Motor neuron (in vitro differentiated cells): ENCODE measurements around the gene GPR63. TPM values are rescaled to one million over a fixed set of nuclear protein-coding genes. Genes with fewer than 3 reads are reported as not detected.

Experiments
- ATAC-seq, 8 experiments: fragments of 200-7000 bp; cut with Tn5 transposase; replicated peaks in 6 of 8; 2 replicates each; pipeline ENCODE4 v1.8.0; 2021; ENCODE audit warnings: mild to moderate bottlenecking in 8 of 8, moderate library complexity in 8 of 8
- H3K27ac ChIP-seq, 2 donors: fragments of 250-450 bp; sonication (Bioruptor Pico); 2 replicates each; pipeline ENCODE4 v1.9.0; 2021; ENCODE audit warnings: antibody characterized with exemption in 2 of 2, mild to moderate bottlenecking in 2 of 2, moderate library complexity in 1 of 2
- H3K4me1 ChIP-seq, 2 donors: fragments of 250-450 bp; sonication (Bioruptor Pico); replicated peaks in 1 of 2; 2 replicates each; pipeline ENCODE4 v1.6.1; 2021; ENCODE audit warnings: antibody characterized with exemption in 2 of 2, mild to moderate bottlenecking in 2 of 2, moderate library complexity in 1 of 2
- H3K4me3 ChIP-seq, 5 donors: fragments of 250-450 bp; sonication (Bioruptor Pico); 2 replicates each; pipeline ENCODE4 v1.9.0; 2021; ENCODE audit warnings: antibody characterized with exemption in 5 of 5, mild to moderate bottlenecking in 5 of 5, moderate library complexity in 4 of 5
- WGBS, 10 experiments: fragments of 450-650 bp; shearing (Covaris generic); methylation state at CpG; one replicate each; pipeline ENCODE4 v1.0.0; 2022; 5-methylcytosine and 5-hydroxymethylcytosine counted together
- in situ Hi-C, 9 experiments: fragments of 400-800 bp; cut with MboI; loops; one replicate each; pipeline ENCODE4 v1.15.0; 2021; ENCODE audit warnings: low sequenced_read_pairs in 9 of 9, low pct_unique_long_range_greater_than_20kb in 2 of 9; ENCODE audit not compliant: unreplicated experiment in 9 of 9
- total RNA-seq, 8 experiments: library from RNA; unstranded; fragments of 300-600 nt; gene quantifications; 2 replicates each; pipeline versions ENCODE4 v1.2.3 to v1.2.4, GENCODE V29; 2022

GPR63 gene
- total RNA-seq, 8 experiments from 2014 or later: 0.31 to 5.6 (median 3.0) TPM

DNA sequence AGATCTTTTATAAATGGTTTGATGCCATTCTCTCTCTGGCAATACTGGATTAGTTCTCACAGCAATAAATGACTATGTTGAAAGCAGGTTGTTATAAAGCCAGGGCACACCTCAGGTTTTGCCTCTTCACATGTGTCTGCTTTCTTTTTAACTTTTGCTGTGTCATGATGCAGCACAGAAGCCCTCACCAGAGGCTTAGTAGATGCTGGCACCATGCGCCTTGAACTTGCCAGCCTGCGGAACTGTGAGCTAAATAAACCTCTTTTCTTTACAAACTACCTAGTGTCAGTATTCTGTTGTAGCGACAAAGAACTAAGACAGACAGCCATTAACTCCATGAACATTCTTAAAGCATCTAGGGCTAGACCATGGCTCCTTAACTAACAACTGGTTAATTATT lies 15.3 kb upstream of the GPR63 start:
- H3K4me3 ChIP-seq: no peak overlapping the region
- H3K27ac ChIP-seq: no peak overlapping the region
- no peak for ATAC-seq
- 0 to 100% (median 85%) methylated on average over 1 to 3 of the region's 3 CpGs; no CpG with 5 or more reads in 4 of the 10 experiments for WGBS, 10 experiments
- in situ Hi-C loops: no loop called here
- no peaks in the 10 kb centered on the region for H3K4me1 ChIP-seq

DNA sequence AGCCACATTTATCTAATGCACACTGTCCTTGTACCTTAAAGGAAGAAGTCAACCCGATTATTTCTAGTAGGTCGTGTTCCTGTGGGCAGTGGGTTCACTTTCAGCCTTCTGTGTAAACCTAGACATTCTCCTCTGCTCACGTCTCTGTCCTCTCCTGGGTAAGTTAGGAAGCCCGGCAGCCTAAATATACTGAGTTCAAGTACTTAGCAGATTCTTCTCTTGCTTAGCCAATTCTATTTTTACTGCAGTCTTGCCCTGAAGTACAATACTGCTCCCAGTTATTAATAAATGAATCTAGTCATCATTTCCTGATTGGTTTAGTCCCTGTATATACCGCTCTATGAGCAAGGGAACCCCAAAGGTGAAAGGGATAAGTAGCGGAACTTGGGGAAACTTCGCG lies 14.6 kb upstream of the GPR63 start:
- WGBS, 10 experiments: 61 to 96% (median 77%) methylated on average over 3 to 8 of the region's 8 CpGs; no CpG with 5 or more reads in 2 of the 10 experiments
- Histone ChIP-seq H3K27ac (no peak overlapping the region), H3K4me1 (no peaks in the 10 kb centered on the region), H3K4me3 (no peak overlapping the region)
- in situ Hi-C loops: no loop called here
- no peak for ATAC-seq

DNA sequence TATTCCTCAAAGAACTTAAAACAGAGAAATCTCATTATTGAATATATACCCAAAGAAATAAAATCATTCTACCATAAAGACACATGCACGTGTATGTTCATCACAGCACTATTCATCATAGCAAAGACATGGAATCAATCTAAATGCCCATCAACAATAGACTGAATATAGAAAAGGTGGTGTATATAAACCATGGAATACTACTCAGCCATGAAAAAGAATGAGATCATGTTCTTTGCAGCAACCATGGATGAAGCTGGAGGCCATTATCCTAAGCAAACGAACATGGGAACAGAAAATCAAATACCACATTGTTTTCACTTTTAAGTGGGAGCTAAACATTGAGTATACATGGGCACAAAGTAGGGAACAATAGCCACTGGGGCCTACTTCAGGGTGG lies 12.3 kb upstream of the GPR63 start:
- WGBS, 10 experiments: 0 to 100% (median 58%) methylated on average over 1 to 2 of the region's 2 CpGs
- H3K27ac ChIP-seq: no peak overlapping the region
- H3K4me3 ChIP-seq: no peak overlapping the region
- H3K4me1 ChIP-seq: no peaks in the 10 kb centered on the region
- in situ Hi-C loops: no loop called here
- no peak for ATAC-seq

DNA sequence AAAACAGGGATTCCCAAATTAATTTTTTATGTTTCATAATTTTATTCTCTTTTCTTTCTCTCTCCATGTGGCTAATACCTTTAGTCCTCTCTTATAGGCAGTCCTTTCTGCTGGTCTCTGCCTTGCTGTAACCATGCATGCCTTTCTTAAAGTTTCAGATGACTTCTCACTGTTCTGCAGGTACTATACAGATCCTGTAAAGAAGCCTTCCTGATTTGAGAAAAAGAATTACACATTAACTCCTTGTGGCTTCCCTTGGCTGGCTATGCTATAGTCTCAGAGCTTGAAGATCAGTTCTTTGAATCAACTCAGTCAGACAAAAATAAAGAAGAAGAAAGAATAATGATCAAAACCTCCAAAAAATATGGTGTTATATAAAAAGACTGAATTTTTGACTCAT lies 7.3 kb upstream of the GPR63 start:
- ATAC-seq: no peak
- no peak overlapping the region for H3K4me3 ChIP-seq
- in situ Hi-C loops: no loop called here
- no peak overlapping the region for H3K27ac ChIP-seq
- no peaks in the 10 kb centered on the region for H3K4me1 ChIP-seq

DNA sequence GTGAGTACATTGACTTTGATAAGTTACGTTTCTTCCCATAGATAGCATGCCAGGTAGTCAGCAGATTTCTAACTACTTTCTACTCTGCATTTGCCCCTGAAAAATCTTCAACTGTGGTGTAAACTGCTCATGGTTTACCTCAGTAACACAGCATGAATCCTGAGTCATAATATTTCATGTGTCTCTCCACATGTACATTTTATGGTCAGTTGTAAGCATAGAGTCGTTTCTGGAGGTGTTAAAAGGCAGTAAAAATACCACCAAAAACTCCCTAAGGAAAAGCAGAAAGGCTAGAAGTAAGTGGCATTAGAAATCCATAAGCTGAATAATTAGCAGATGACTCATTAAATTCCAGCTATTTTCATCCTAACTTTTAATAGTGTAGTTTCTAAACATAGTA lies 4.1 kb upstream of the GPR63 start:
- in situ Hi-C loops: no loop called here
- WGBS, 10 experiments: 0 to 80% (median 45%) methylated on average over 1 to 2 of the region's 2 CpGs
- no peak overlapping the region for H3K4me3 ChIP-seq

DNA sequence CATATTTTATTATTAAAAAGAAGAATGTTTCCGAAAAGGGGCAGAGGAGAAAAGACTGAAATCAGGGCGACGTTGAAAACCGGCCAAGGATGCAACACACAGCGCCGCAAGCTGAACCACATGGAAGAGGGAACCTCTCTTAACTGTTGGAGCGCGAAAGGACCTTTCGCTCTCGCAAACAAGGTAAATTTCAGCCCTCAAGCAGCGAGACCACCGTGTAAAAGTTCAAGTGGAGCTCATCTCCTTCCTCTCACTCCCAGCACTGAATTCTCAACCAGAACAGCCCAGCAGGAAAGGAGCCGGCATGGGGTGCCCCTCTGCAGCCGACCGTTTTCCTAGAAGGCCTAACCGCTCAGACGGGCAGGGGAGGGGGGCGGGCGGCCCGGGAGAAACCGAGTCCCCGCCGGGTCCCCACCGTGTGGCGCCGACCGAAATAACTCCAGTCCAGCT lies 621 bp downstream of the GPR63 start:
- peaks cover 0 to 4% of the 10 kb centered on the region in 2 donors for H3K4me1 ChIP-seq
- peak; percentile 4 to 69 (median 53) for ATAC-seq
- in situ Hi-C loops: no loop called here
- H3K27ac ChIP-seq: no peak overlapping the region
- whole genome bisulfite sequencing, 10 experiments: 0 to 7% (median 0%) methylated on average over 1 to 12 of the region's 27 CpGs
- peak overlapping the region; percentile 56 to 83 (median 74) for H3K4me3 ChIP-seq

More for the DNA sequence above, 4.1 kb upstream of the GPR63 start:
- ATAC-seq: no peak
- no peak overlapping the region for H3K27ac ChIP-seq
- no peaks in the 10 kb centered on the region for H3K4me1 ChIP-seq

DNA sequence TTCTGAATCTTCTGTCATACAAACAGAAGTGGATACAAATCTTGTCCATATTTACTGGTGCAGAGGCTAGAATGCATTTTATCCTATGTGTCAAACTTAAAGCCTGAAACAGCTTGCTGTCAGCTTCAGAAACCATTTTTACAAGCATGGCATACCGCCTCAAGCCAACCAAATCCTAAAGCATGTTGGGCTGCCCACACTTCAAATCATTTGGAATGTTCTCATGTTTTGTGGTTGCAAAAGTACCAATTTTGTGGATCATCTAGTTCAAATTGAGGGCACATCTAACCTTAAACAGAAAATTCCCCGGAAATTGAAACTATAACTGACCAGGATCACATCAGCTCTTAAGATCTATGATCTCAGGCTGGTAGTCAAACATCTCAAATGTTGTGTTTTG lies 3.2 kb downstream of the GPR63 start:
- in situ Hi-C loops: no loop called here
- H3K4me3 ChIP-seq: no peak overlapping the region

DNA sequence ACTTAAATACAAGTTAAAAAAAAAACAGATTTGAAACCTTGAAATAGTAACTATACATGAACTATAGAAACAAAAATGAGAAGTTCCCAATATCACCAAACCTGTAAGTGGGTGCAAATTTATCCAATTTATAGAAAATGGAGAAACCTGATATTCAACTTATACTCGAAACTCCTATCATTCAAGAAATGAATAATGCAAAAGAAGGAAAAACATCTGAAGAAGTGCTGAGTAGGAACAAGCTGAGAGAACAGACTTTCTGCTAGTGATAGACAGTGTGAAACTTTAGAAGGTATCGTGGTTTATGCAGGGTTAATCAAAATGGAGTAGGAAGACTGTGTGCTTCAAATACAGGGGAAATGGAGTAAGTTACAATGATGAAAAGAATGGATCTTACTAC lies 4.5 kb downstream of the GPR63 start:
- H3K4me3 ChIP-seq: no peak overlapping the region
- peaks cover 0 to 4% of the 10 kb centered on the region in 2 donors for H3K4me1 ChIP-seq
- no peak for ATAC-seq
- no peak overlapping the region for H3K27ac ChIP-seq
- 66 to 100% (median 96%) methylated on average over 2 of the region's 2 CpGs for WGBS, 10 experiments
- in situ Hi-C loops: no loop called here

More for the DNA sequence above, 3.2 kb downstream of the GPR63 start:
- Histone ChIP-seq H3K27ac (no peak overlapping the region), H3K4me1 (peaks cover 0 to 4% of the 10 kb centered on the region in 2 donors)
- 44 to 100% (median 90%) methylated on average over 1 to 2 of the region's 2 CpGs; no CpG with 5 or more reads in 2 of the 10 experiments for WGBS, 10 experiments
- ATAC-seq: no peak

DNA sequence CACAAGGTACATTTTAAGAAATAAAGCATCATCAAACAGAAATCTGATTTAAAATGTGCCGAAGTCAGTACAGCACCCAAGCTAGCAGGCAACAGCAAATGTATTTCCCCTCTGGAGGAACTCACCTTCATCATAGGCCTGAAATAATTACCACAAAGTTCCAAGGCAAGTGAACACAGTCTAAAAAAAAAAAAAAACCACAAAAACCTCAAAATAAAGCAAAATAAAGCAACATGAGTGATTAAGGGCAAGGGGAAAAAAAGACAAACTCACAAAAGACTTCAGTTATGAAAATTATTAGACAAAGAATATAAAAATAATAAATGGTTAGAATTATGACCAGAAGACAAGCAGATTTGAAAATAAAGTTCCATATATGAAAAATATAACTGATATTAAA lies 10.4 kb downstream of the GPR63 start:
- Histone ChIP-seq H3K4me3 (no peak overlapping the region), H3K4me1 (no peaks in the 10 kb centered on the region), H3K27ac (no peak overlapping the region)
- no peak for ATAC-seq
- in situ Hi-C loops: no loop called here
- 71 to 100% (median 100%) methylated on average over 1 of the region's 1 CpG; no CpG with 5 or more reads in 1 of the 10 experiments for WGBS, 10 experiments

DNA sequence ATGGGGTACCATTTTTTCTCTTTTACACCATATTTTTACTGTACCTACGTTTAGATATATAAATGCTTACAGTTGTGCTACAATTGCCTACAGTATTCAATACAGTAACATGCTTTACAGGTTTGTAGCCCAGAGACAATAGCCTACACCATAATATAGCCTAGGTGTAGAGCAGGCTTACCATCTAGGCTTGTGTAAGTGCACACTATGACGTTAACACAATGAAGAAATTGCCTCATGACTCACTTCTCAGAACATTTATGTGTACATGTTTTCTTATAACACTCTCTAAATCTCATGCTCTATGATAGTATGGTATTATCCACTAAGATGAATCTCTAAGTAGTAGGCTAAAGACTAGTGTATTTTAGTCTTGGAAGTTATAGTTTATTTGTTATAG lies 13.5 kb downstream of the GPR63 start:
- H3K4me3 ChIP-seq: no peak overlapping the region
- no peak for ATAC-seq
- H3K4me1 ChIP-seq: no peaks in the 10 kb centered on the region
- in situ Hi-C loops: no loop called here
- 0 to 100% (median 53%) methylated on average over 1 to 2 of the region's 2 CpGs; no CpG with 5 or more reads in 3 of the 10 experiments for WGBS, 10 experiments
- H3K27ac ChIP-seq: no peak overlapping the region

DNA sequence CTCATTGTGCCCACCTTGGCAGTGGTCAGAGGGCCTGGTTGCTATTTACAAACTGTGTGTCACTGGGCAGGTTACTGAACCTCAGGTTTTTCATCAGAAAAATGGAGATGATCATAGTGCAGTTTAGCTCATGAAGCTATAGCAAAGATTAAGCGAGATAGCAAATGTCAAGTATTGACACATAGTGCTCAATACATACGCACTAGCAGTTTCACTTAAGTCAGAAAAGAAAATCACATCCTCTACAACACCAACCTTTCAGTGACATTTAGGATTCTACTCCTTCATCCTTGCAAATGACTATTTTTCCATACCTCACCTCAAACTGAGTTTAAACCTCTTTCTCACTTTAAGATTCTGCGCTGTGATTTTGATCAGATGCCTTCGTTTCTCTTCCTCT lies 16.2 kb downstream of the GPR63 start:
- in situ Hi-C loops: no loop called here
- ATAC-seq: no peak
- Histone ChIP-seq H3K4me3 (no peak overlapping the region), H3K27ac (no peak overlapping the region), H3K4me1 (no peaks in the 10 kb centered on the region)
- 75 to 100% (median 93%) methylated on average over 2 to 4 of the region's 4 CpGs for WGBS, 10 experiments

DNA sequence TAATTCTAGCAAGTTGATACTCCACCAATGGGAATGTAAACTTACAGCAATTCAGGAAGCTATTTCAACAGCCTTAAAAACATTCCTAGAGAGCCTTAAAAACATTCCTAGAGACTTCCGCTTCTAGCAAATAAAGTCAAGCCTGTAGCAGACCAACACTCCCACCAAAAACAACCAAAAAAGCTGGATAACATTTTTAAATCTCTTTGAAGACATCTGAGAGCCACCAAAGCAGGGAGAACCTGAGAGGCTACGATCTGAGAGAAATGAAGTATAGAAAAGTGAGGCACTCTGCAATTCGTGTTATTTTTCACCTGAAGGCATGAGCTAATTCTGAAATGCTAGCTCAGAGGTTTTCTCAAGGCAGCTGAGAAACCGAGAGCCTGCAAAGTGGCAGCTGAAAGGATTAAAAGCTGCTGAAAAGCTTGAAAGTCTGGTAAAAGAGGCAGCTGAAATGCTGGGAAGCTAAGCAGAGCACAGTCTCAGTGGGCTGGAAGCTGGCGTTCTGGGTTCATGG lies 20.9 kb downstream of the GPR63 start:
- in situ Hi-C loops: no loop called here
- Histone ChIP-seq H3K4me1 (peaks cover 0 to 4% of the 10 kb centered on the region in 2 donors), H3K4me3 (peak overlapping the region in 2 of 5 donors; percentile 2 to 10), H3K27ac (no peak overlapping the region)
- 25 to 100% (median 44%) methylated on average over 1 to 5 of the region's 5 CpGs; no CpG with 5 or more reads in 1 of the 10 experiments for WGBS, 10 experiments
- peak in 5 of 8 experiments; percentile 20 to 50 (median 37) for ATAC-seq

DNA sequence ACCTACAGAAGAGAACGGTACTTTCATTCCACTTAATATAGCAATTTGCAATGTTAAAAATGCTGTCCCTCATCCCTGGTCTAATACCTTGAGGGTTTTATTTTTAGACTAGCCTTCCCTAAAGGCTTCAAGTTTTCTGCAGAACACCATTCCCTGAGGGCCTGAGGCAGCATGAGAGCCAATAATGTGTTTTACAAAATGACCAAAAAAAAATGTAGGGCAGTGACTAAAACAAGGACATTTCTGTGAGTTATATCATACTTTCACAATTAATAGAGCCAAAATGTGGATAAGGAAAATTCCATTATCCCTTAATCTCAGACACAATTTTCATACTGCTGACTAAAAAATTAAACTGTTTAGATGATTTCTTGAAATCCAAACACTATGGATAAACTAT lies 22.7 kb downstream of the GPR63 start:
- Histone ChIP-seq H3K4me1 (peaks cover 0 to 4% of the 10 kb centered on the region in 2 donors), H3K4me3 (no peak overlapping the region), H3K27ac (no peak overlapping the region)
- in situ Hi-C loops: no loop called here
- 67 to 100% (median 100%) methylated on average over 1 of the region's 1 CpG; no CpG with 5 or more reads in 3 of the 10 experiments for WGBS, 10 experiments
- no peak for ATAC-seq

DNA sequence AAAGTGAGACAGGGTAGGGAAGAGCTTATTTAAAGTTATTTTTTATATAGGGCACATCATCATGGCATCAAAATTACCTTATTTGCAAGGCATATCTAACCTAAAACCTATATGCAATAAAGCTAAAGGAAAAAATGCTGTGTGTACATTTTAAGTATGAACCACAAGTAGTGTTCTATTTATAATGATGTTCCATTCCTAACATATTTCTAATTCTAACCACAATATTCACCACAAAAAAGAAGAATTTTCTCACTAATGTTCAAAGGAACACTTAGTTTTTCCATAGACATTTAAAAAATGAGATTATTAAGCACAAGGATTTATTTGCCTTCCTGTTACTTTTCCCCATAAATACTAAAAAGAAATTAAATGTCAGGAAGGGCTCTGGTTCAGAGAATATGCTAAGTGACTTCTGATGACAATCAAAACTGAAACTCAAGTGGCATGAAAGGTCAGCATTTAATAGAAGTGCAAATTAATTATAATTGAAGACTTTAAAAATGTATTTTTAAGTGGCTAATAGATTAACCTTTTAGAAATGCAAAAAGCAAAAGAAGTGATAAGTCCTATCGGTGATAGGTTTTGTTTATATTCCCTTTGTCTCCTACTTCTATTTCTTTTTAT lies 25.1 kb downstream of the GPR63 start:
- Histone ChIP-seq H3K4me3 (no peak overlapping the region), H3K4me1 (peaks cover 0 to 4% of the 10 kb centered on the region in 2 donors), H3K27ac (no peak overlapping the region)
- no peak for ATAC-seq
- WGBS, 10 experiments: 50 to 100% (median 86%) methylated on average over 1 of the region's 1 CpG
- in situ Hi-C loops: no loop called here
